SK-N-SH (cell line): ENCODE data around the gene SPPL2C.

Source experiments
- CTCF ChIP-seq: fragments of 200-600 bp; sonication (generic); IDR thresholded peaks from 2 replicates; pipeline ENCODE4 v1.6.1; 2017; ENCODE audit warnings: antibody characterized with exemption, mild to moderate bottlenecking, moderate library complexity
- ELF1 ChIP-seq: IDR thresholded peaks from 2 replicates; pipeline ENCODE4 v1.4.0; 2012
- EP300 ChIP-seq, 2 experiments: IDR thresholded peaks; 2 replicates each; pipeline versions ENCODE4 v1.4.0 to v1.6.1; 2012; ENCODE audit warnings: borderline replicate concordance in 1 of 2, low read depth in 1 of 2, low read length in 1 of 2
- TAF1 ChIP-seq: IDR thresholded peaks from 2 replicates; pipeline ENCODE4 v1.6.1; 2012; ENCODE audit warnings: low read depth, mild to moderate bottlenecking, low read length, moderate library complexity, borderline replicate concordance

DNA sequence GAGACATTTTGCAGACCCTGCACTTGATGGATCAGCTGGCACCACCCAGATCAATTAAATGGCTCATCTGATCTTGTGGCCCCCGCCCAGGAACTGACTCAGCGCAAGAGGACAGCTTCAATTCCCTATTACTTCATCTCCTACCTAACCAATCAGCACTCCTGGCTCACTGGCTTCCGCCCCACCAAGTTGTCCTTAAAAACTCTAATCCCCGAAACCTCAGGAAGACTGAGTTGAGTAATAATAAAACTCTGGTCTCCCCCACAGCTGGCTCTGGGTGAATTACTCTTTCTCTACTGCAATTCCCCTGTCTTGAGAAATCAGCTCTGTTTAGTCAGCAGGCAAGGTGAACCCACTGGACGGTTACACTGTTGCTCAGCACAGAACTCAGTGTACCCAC lies 23.6 kb downstream of the SPPL2C start:
- TF ChIP-seq CTCF (no peak), EP300 (IDR thresholded peaks at IDR 0.05; ENCODE audit: borderline replicate concordance in 1 of 2, low read depth in 1 of 2, low read length in 1 of 2) (no peak), ELF1 (no peak), TAF1 (no peak)
